ENCODE results near the gene KBTBD7. TPM values are rescaled to one million over a fixed set of nuclear protein-coding genes. Genes with fewer than 3 reads are reported as not detected.

KBTBD7 gene
- total and polyA plus RNA-seq, 12 donors: 1.6 to 7.6 (median 5.3) TPM

Other genes with a start within 250 kb of the KBTBD7 start
- gene ELF1, start 175.3 kb downstream of the KBTBD7 start, total RNA-seq: 10 to 100 TPM; 31.1 to 60.5 (median 39.5) TPM
- 10 to 100 TPM in 1 of 2 donors, 1 to 10 TPM in 1; 9.9 to 10.4 TPM for gene ELF1, start 175.3 kb downstream of the KBTBD7 start, polyA plus RNA-seq
- gene WBP4, start 133.1 kb downstream of the KBTBD7 start, total RNA-seq: 10 to 100 TPM; 13.0 to 24.4 (median 21.8) TPM
- gene WBP4, start 133.1 kb downstream of the KBTBD7 start, polyA plus RNA-seq: 10 to 100 TPM; 13.3 to 45.1 TPM
- gene KBTBD6, start 61.8 kb downstream of the KBTBD7 start, total RNA-seq: 10 to 100 TPM in 1 of 10 donors, 1 to 10 TPM in 9; 5.4 to 10.6 (median 6.9) TPM
- 1 to 10 TPM; 1.9 to 4.0 TPM for gene KBTBD6, start 61.8 kb downstream of the KBTBD7 start, polyA plus RNA-seq
- 10 to 100 TPM in 6 of 10 donors, 1 to 10 TPM in 4; 8.2 to 15.0 (median 10.3) TPM for gene MTRF1, start 69.0 kb upstream of the KBTBD7 start, total RNA-seq
- gene MTRF1, start 69.0 kb upstream of the KBTBD7 start, polyA plus RNA-seq: 10 to 100 TPM in 1 of 2 donors, 1 to 10 TPM in 1; 6.6 to 18.7 TPM
- 10 to 100 TPM in 2 of 10 donors, 1 to 10 TPM in 8; 5.6 to 10.3 (median 8.5) TPM for gene NAA16, start 116.7 kb upstream of the KBTBD7 start, total RNA-seq
- 10 to 100 TPM in 1 of 2 donors, 1 to 10 TPM in 1; 3.4 to 15.1 TPM for gene NAA16, start 116.7 kb upstream of the KBTBD7 start, polyA plus RNA-seq